GM23338 (cell line): ENCODE measurements around the gene KRT2. TPM values are rescaled to one million over a fixed set of nuclear protein-coding genes. Genes with fewer than 3 reads are reported as not detected.

Experiments
- ATAC-seq: fragments of 200-7000 bp; cut with Tn5 transposase; 3 replicates; pipeline ENCODE4 v1.9.1; 2020
- DNase-seq: peaks from one replicate; pipeline ENCODE4 v3.0.0-alpha.2; 2015; ENCODE audit warnings: low spot score
- H2AFZ ChIP-seq: fragments of 200-600 bp; sonication (generic); 2 replicates; pipeline ENCODE4 v1.8.0; 2016; ENCODE audit warnings: antibody characterized with exemption, mild to moderate bottlenecking, moderate library complexity
- H3F3A ChIP-seq: fragments of 200-600 bp; sonication (generic); replicated peaks from 2 replicates; pipeline ENCODE4 v1.8.0; 2017; ENCODE audit warnings: antibody characterized with exemption, mixed run types, low read depth
- H3K27ac ChIP-seq: fragments of 200-600 bp; sonication (generic); 2 replicates; pipeline ENCODE4 v1.6.1; 2016; ENCODE audit warnings: low read depth
- H3K27me3 ChIP-seq: fragments of 200-600 bp; sonication (generic); 2 replicates; pipeline ENCODE4 v1.8.0; 2016; ENCODE audit warnings: mild to moderate bottlenecking, mixed run types, moderate library complexity; ENCODE audit not compliant: insufficient read depth
- H3K36me3 ChIP-seq: fragments of 200-600 bp; sonication (generic); 2 replicates; pipeline ENCODE4 v1.8.0; 2016; ENCODE audit warnings: mild to moderate bottlenecking; ENCODE audit not compliant: insufficient read depth
- H3K4me1 ChIP-seq: fragments of 200-600 bp; sonication (generic); 2 replicates; pipeline ENCODE4 v1.8.0; 2016; ENCODE audit warnings: mild to moderate bottlenecking, moderate library complexity; ENCODE audit not compliant: insufficient read depth
- H3K4me2 ChIP-seq: fragments of 200-600 bp; sonication (generic); 2 replicates; pipeline ENCODE4 v1.7.1; 2017; ENCODE audit warnings: mixed run types
- H3K4me3 ChIP-seq: fragments of 200-600 bp; sonication (generic); 2 replicates; pipeline ENCODE4 v1.6.1; 2016; ENCODE audit warnings: mixed run types
- H3K79me2 ChIP-seq: fragments of 200-600 bp; sonication (generic); replicated peaks from 2 replicates; pipeline ENCODE4 v1.8.0; 2017; ENCODE audit warnings: mild to moderate bottlenecking; ENCODE audit not compliant: insufficient read depth
- H3K9me2 ChIP-seq: fragments of 200-600 bp; sonication (generic); 2 replicates; pipeline ENCODE4 v1.8.0; 2017; ENCODE audit not compliant: insufficient read depth
- H4K20me1 ChIP-seq: fragments of 200-600 bp; sonication (generic); replicated peaks from 2 replicates; pipeline ENCODE4 v1.8.0; 2017; ENCODE audit warnings: mild to moderate bottlenecking; ENCODE audit not compliant: insufficient read depth
- H3K27ac Mint-ChIP-seq: 2 replicates; pipeline ENCODE4 v1.8.0; 2020; ENCODE audit warnings: inconsistent platforms, mild to moderate bottlenecking, moderate library complexity, mixed read lengths
- H3K27me3 Mint-ChIP-seq: 3 replicates; pipeline ENCODE4 v1.8.0; 2022; ENCODE audit warnings: low read depth, mild to moderate bottlenecking, moderate library complexity, mixed read lengths, inconsistent platforms; ENCODE audit not compliant: insufficient read depth, poor library complexity
- H3K36me3 Mint-ChIP-seq: 3 replicates; pipeline ENCODE4 v1.8.0; 2021; ENCODE audit warnings: low read depth, mild to moderate bottlenecking, inconsistent platforms, moderate library complexity, mixed read lengths
- H3K4me1 Mint-ChIP-seq: 3 replicates; pipeline ENCODE4 v1.8.0; 2020; ENCODE audit warnings: mild to moderate bottlenecking, inconsistent platforms, mixed read lengths
- H3K4me3 Mint-ChIP-seq: 3 replicates; pipeline ENCODE4 v1.8.0; 2021; ENCODE audit warnings: moderate library complexity, mild to moderate bottlenecking, inconsistent platforms, mixed read lengths
- H3K9me3 Mint-ChIP-seq: 3 replicates; pipeline ENCODE4 v1.8.0; 2020; ENCODE audit warnings: moderate library complexity, mild to moderate bottlenecking, inconsistent platforms, mixed read lengths
- CTCF ChIP-seq, 2 experiments: fragments of 200-600 bp in 1 of 2; sonication (generic) in 1 of 2; conservative IDR thresholded peaks; 2 replicates each; pipeline versions ENCODE4 v1.5.1 to v1.6.1; 2016 to 2017; ENCODE audit warnings: antibody characterized with exemption in 2 of 2, low read depth in 2 of 2, mild to moderate bottlenecking in 2 of 2, moderate library complexity in 1 of 2
- ETS1 ChIP-seq: IDR thresholded peaks from 2 replicates; pipeline ENCODE4 v1.6.1; 2016; ENCODE audit warnings: antibody characterized with exemption
- EZH2 ChIP-seq: fragments of 200-600 bp; sonication (generic); IDR thresholded peaks from one replicate; pipeline ENCODE4 v1.8.0; 2017; ENCODE audit warnings: antibody characterized with exemption, mild to moderate bottlenecking, low read depth; ENCODE audit not compliant: unreplicated experiment
- NANOG ChIP-seq: IDR thresholded peaks from 2 replicates; pipeline ENCODE4 v1.6.1; 2016; ENCODE audit warnings: antibody characterized with exemption, borderline replicate concordance
- STAT1 ChIP-seq: IDR thresholded peaks from one replicate; pipeline ENCODE4 v1.6.1; 2016; ENCODE audit warnings: antibody characterized with exemption; ENCODE audit not compliant: unreplicated experiment
- ZNF114 ChIP-seq: fragments of 250-450 bp; sonication (Bioruptor Pico); IDR thresholded peaks from 2 replicates; pipeline ENCODE4 v1.5.0; 2020; ENCODE audit warnings: mild to moderate bottlenecking, moderate library complexity
- ZNF462 ChIP-seq: fragments of 250-450 bp; sonication (Bioruptor Pico); IDR thresholded peaks from 2 replicates; pipeline ENCODE4 v1.5.0; 2020; ENCODE audit warnings: mild to moderate bottlenecking, moderate library complexity
- polyA plus RNA-seq: library from polyadenylated mRNA; unstranded; fragments of >200 nt; fragmentation: Nextera tagmentation; extraction: Ambion mirVana; gene quantifications from 2 replicates; pipeline ENCODE4 v1.2.1, GENCODE V29; 2016
- total RNA-seq: library from RNA; depleted of rRNA; stranded (reverse); fragments of >200 nt; shearing (Covaris generic); gene quantifications from 2 replicates; pipeline ENCODE4 v1.2.3, GENCODE V29; 2014

The KRT2 gene
- total and polyA plus RNA-seq, 2 experiments from 2014 or later: not detected

- no peak for TF ChIP-seq ZNF462 (CRISPR knock-in tag)
- no peak for TF ChIP-seq STAT1
- no peak for TF ChIP-seq NANOG
- TF ChIP-seq CTCF (conservative IDR thresholded peaks at IDR 0.05; ENCODE audit: low read depth in 2 of 2): no peak
Observed at GRCh38 chr12:52648012-52648550, 3.9 kb downstream of the KRT2 start (continued).

GRCh38 chr12:52647601-52648000 is 4.4 kb downstream of the KRT2 start:
- DNase-seq: no peak
- peaks cover 10% of the 10 kb centered on the region; the same call in 2 of the 3 replicates for H3K9me3 Mint-ChIP-seq
- Histone ChIP-seq H3K4me2 (no peak overlapping the region), H3K4me3 (no peak overlapping the region), H3K27me3 (no peaks in the 10 kb centered on the region), H3K36me3 (no peaks in the 10 kb centered on the region), H3K27ac (no peak overlapping the region), H3K4me1 (no peaks in the 10 kb centered on the region), H3K79me2 (no peaks in the 10 kb centered on the region), H4K20me1 (no peaks in the 10 kb centered on the region), H3F3A (no peaks in the 10 kb centered on the region), H3K9me2 (0 out of 2 replicates have a peak, but pooled peaks cover 4% of the 10 kb centered on the region), H2AFZ (no peak overlapping the region)
- no peak for ATAC-seq
- H3K36me3 Mint-ChIP-seq: no peaks in the 10 kb centered on the region
- no peak overlapping the region for H3K4me3 Mint-ChIP-seq
- H3K4me1 Mint-ChIP-seq: no peaks in the 10 kb centered on the region
- no peak overlapping the region for H3K27ac Mint-ChIP-seq
- H3K27me3 Mint-ChIP-seq: peaks cover 8% of the 10 kb centered on the region
- no peak for TF ChIP-seq ETS1
- no peak for TF ChIP-seq ZNF114 (CRISPR knock-in tag)
- TF ChIP-seq NANOG: no peak
- no peak for TF ChIP-seq CTCF (conservative IDR thresholded peaks at IDR 0.05; ENCODE audit: low read depth in 2 of 2)
- TF ChIP-seq EZH2: no peak
